GM10248 (cell line): Measurements from ENCODE around the gene BUB1.
"Not testable (repeated sequence)": the region's sequence is repeated elsewhere in the genome, so short reads cannot be mapped to it uniquely, and the experiment has no call there.

Experiments used
- CTCF ChIA-PET: fragments of 300-600 bp; sonication (Branson Sonifier 250); formaldehyde crosslinking; extraction: SDS; loops from one replicate; lab custom pipeline; 2021; ENCODE audit warnings: antibody characterized with exemption; lab: Yijun Ruan, JAX
- POLR2A ChIA-PET: fragments of 350-650 bp; sonication (Branson Sonifier 250); formaldehyde crosslinking; extraction: SDS; loops from one replicate; lab custom pipeline; 2020; ENCODE audit warnings: antibody characterized with exemption; lab: Yijun Ruan, JAX
- DNase-seq: peaks from one replicate; pipeline ENCODE4 v3.0.0; 2012; ENCODE audit errors: extremely low spot score
- CTCF ChIP-seq: IDR thresholded peaks from 2 replicates; pipeline ENCODE4 v1.5.1; 2012; ENCODE audit warnings: mild to moderate bottlenecking, low read depth; ENCODE audit errors: extremely low read depth, missing control alignments, control extremely low read depth

The BUB1 gene

GRCh38 chr2:110690083-110690965 is 12.5 kb upstream of the BUB1 start:
- TF ChIP-seq CTCF: no peak
- CTCF ChIA-PET: interaction anchor here (1.2 to 1.6 kb wide), 4 partner anchors 9 to 33 kb away, joined by 3 to 6 read pairs (median 4); no protein-coding TSS in a partner anchor
- POLR2A ChIA-PET: no interaction called here
- DNase-seq: no peak

- ChIA-PET CTCF (interaction anchor here (1.1 to 1.6 kb wide), 5 partner anchors 8 to 123 kb away, joined by 3 to 6 read pairs (median 4); no protein-coding TSS in a partner anchor), POLR2A (no interaction called here)
- no peak for DNase-seq
- no peak for TF ChIP-seq CTCF
Observed at GRCh38 chr2:110688594-110689091, 10.8 kb upstream of the BUB1 start.

- POLR2A ChIA-PET, DNase-seq: not testable (repeated sequence)
- CTCF ChIA-PET: interaction anchor here (1.9 kb wide), 1 partner anchor 10 kb away, joined by 7 read pairs; the partner anchor contains the start of gene BUB1
Observed at GRCh38 chr2:110687775-110688484, 10.1 kb upstream of the BUB1 start.

- POLR2A ChIA-PET: no interaction called here
- no peak for DNase-seq
- no peak for TF ChIP-seq CTCF
- CTCF ChIA-PET: no interaction called here
Observed at GRCh38 chr2:110682872-110683271, 5.0 kb upstream of the BUB1 start.

GRCh38 chr2:110682267-110682666 is 4.4 kb upstream of the BUB1 start:
- TF ChIP-seq CTCF: no peak
- ChIA-PET CTCF (no interaction called here), POLR2A (interaction anchor here (0.5 kb wide), 1 partner anchor 141 kb away, joined by 4 read pairs; no protein-coding TSS in a partner anchor)
- DNase-seq: no peak

GRCh38 chr2:110680709-110681108 is 2.8 kb upstream of the BUB1 start:
- no peak for DNase-seq
- CTCF ChIA-PET: interaction anchor here (0.6 to 1.8 kb wide), 4 partner anchors 8 to 74 kb away, joined by 3 to 6 read pairs (median 4); no protein-coding TSS in a partner anchor
- no peak for TF ChIP-seq CTCF
- POLR2A ChIA-PET: no interaction called here
